Measurements from ENCODE around the gene CX3CR1.

Gene CX3CR1

DNA sequence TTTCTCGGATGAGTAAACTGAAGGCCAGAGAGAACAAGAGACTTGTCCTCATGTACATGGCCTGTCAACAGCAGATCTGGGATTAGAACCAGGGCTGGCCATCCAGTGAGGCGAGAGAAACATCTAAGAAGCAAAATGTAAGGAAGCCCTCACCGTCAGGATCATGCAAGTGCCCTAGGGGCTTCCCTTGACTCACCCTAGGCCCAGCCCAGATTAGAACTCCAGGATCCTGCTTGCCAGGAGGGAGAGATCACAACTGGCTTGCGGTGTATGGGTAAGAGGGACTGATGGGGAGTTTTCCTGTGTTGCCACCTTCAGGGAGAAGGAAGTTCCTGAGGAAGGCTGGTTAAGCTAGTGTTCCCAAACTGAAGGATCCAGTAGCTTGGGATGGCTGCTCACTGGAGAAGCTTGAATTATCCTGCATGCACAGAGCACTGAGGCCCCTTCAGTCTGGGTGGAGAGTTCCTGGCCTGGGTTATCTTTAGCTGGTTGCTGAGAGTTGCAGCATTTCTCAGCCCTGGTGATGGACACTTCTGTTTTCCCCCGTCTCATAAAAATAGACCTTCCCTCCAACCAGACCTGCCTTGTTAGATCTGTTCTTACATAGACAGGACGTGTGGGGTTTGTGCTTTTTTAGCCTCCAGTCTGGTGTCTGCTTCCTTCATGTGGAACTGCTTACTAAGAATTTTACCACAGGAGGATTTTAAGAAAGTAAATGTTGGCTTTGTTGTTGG lies 59.3 kb downstream of the CX3CR1 start:
- no peak for DNase-seq

DNA sequence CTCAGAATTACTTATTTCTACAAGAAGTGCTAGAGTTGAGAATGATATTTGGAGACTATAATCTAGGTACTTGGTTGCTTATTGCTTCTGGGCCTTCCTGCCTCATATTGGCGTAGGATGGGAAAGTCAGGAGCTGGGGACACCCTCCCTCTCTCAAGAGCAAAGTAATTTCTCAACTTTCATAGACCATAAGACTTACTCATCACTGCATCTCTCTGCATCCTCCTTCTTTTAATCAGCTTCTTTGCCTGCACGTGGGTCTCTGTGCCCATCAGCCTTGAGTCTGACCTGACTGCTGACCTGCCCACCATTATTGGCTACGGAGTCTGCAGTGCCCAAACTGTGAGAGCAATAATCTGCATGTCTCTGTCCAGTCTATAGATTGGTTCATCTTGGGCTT lies 60.1 kb downstream of the CX3CR1 start:
- no peak for DNase-seq

DNA sequence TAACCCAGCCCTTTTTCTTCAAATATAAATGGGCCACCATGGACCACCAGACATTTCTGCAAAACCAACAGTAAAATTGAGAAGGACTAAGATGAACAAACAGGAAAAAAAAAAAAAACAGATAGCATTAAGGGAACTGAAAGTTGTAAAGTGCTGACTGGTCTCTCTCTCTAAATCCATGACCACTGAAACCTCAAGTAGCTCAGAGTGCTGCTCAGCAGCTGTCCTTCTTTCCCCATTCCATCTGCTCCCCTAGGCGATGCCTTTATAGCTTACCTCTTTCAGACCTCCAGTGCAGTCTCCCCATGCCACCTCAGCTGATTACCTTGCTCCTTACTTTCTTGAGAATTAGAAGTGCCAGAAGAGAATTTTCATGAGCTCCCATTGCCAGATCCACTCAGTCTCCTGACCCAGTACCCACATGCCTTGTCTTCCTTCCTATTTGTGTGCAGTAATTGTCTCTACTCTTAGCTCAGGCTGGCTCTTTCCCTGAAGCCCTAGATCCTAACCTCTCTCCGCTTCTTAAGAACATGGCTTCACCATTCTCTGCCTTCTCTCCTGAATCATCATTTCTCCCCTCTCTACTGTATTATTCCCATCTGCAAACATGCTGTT lies 63.6 kb downstream of the CX3CR1 start:
- no peak for DNase-seq

DNA sequence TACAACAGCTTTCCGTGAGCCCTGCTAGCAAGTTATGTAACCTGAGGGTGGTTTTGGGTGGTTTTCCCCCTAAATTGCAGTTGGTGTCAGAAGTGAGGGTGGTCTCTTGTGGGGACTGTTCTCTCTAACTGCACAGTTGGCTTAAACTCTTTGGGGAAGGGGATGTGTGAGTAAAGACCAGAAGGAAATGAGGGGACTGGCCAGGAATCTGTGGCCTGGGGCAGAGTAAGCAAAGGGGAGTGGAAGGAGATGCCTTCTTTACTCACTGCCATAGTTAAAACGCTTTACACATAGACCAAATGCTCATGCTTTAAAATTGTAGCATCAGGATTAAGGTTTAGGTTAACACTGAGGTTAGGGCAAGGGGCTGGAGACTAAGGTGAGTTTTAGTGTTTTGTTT lies 66.2 kb downstream of the CX3CR1 start:
- no peak for DNase-seq
